ENCODE results near the gene GNPTAB.

GRCh38 chr12:101782273-101782731 is 48.5 kb downstream of the GNPTAB start:
- TF ChIP-seq, protein P1, sequence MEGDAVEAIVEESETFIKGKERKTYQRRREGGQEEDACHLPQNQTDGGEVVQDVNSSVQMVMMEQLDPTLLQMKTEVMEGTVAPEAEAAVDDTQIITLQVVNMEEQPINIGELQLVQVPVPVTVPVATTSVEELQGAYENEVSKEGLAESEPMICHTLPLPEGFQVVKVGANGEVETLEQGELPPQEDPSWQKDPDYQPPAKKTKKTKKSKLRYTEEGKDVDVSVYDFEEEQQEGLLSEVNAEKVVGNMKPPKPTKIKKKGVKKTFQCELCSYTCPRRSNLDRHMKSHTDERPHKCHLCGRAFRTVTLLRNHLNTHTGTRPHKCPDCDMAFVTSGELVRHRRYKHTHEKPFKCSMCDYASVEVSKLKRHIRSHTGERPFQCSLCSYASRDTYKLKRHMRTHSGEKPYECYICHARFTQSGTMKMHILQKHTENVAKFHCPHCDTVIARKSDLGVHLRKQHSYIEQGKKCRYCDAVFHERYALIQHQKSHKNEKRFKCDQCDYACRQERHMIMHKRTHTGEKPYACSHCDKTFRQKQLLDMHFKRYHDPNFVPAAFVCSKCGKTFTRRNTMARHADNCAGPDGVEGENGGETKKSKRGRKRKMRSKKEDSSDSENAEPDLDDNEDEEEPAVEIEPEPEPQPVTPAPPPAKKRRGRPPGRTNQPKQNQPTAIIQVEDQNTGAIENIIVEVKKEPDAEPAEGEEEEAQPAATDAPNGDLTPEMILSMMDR (IDR thresholded peaks at IDR 0.05), result no peak
- no peak for TF ChIP-seq POLR2A (IDR thresholded peaks at IDR 0.05)
